Measurements from ENCODE around the gene NAA20.

NAA20 gene

GRCh38 chr20:20079102-20079784 is 62.1 kb downstream of the NAA20 start:
- peak; percentile 94 for DNase-seq
